GM23248 (cell line): ENCODE data around the gene B3GNT4.

Source experiments
- EZH2 ChIP-seq: fragments of 200-600 bp; sonication (generic); IDR thresholded peaks from 2 replicates; pipeline ENCODE4 v1.6.1; 2018; ENCODE audit warnings: antibody characterized with exemption, mild to moderate bottlenecking; ENCODE audit not compliant: insufficient read depth, poor library complexity, severe bottlenecking
- EZH2phosphoT487 ChIP-seq: fragments of 200-600 bp; sonication (generic); IDR thresholded peaks from 2 replicates; pipeline ENCODE4 v1.6.1; 2018; ENCODE audit warnings: antibody characterized with exemption, moderate library complexity, mild to moderate bottlenecking, low read depth; ENCODE audit not compliant: insufficient read depth

DNA sequence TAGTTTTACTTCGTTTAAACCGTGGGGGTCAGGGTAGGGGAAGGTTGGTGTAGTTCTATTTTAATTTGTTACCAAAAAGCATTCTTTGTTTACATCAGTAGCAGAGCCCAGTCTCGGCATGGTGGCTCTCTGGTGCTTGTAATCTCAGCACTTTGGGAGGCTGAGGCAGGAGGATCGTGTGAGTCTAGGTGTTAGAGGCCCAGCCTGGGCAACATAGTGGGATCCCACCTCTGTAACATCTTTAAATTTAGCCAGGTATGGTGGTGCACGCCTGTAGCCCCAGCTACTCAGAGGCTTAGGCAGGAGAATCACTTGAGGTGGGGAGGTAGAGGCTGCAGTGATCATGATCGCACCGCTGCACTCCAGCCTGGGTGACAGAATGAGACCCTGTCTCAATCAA, 18.4 kb upstream of the B3GNT4 start:
- TF ChIP-seq EZH2phosphoT487 (no peak), EZH2 (no peak)
